ENCODE measurements around the gene SH3BP4.

GRCh38 chr2:234999740-235000425, 48.1 kb downstream of the SH3BP4 start:
- TF ChIP-seq CTCF (IDR thresholded peaks at IDR 0.05) (no peak), POLR2A (IDR thresholded peaks at IDR 0.05) (no peak)

Data from vagina (tissue), 2 donors.